ENCODE measurements around the gene SLC6A11.

SLC6A11 gene

DNA sequence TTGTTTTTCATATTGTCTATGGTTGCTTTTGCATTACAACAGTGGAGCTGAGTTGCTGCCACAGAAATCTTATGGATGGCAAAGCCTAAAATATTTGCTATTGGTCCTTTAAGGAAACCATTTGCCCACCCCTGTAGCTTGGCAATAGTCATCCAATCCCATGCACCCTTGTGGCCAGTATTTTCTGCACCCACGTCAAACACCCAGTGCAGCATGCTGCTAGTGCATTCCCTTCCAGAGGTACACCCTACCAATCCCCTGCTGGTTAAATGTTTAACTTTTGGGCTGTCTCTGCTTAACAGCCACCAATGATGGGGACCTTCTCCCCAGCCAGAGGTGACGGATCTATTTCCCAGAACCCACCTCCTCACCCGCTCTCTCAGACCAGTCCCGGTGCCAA, 23.8 kb upstream of the SLC6A11 start:
- no peak for DNase-seq

DNA sequence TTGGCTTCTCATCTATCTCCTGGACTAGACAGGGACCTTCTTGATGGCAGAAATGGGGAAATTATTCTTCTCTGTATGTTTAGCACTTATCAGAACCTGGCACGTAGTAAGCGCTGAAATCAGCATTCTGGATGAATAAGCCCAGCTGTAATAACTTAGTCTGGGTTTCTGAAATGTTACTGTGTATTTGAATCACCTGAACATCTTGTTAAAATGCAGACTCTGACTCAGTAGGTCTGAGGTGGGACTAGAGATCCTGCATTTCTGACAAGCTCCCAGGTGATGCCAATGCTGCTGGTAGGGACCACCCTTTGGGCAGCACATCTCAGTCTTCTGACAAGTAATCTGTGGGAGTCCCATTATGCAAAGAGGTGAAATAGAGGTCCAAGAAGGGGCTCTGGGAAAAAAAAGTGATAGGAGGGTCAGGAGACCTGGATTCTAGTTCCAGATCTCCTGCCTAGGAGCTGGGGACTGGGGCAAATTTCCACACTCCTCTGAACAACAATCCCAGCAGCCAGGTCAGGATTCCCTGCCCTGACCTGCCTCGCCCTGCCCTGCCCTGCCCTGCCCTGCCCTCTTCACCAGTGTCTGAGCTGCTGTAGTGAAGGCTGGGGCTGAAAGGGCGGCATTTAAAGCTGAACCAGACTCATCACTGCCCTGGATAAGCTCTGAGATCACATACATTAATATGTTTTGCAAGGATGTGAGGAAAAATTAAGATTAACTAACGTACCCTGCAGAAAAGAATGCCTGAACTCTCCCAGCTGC, 17.2 kb upstream of the SLC6A11 start:
- no peak for DNase-seq

DNA sequence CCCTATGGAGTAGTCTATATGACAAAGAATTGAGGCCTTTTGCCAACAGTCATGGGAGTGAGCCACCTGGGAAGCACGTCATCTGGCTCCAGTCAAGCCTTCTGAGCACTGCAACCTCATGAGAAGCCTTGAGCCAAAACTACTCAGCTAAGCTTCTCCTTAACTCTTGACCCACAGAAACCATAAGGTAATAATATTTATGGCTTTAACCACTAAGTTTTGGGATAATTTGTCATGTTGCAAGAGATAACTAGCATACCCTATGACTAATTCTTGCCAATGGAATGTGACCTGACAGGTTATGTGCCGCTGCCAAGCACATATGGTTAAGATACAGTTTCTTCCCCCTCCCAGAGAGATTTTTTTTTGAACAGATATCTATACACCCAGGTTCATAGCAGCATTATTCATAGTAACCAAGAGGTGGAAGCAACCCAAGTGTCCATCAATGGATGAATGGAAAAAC, 11.8 kb upstream of the SLC6A11 start:
- no peak for DNase-seq

DNA sequence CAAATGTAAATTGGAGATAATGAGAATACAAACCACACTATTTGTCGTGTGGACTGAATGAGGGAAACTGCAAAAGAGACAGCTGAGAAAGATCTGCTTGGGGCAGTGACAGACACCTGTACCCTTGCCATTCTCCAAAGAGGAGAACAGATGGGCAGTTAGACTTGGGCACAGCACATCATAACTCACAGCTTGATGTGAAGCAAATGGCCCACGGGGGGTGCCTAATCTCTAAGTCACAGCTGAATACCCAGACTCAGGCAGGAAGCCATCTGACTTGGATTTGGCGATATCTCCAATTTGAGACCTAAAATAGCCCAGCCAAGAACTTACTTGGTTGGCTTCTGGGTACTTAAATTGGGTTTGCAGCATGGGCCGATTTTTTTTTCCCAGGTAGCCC, 10.0 kb upstream of the SLC6A11 start:
- no peak for DNase-seq

DNA sequence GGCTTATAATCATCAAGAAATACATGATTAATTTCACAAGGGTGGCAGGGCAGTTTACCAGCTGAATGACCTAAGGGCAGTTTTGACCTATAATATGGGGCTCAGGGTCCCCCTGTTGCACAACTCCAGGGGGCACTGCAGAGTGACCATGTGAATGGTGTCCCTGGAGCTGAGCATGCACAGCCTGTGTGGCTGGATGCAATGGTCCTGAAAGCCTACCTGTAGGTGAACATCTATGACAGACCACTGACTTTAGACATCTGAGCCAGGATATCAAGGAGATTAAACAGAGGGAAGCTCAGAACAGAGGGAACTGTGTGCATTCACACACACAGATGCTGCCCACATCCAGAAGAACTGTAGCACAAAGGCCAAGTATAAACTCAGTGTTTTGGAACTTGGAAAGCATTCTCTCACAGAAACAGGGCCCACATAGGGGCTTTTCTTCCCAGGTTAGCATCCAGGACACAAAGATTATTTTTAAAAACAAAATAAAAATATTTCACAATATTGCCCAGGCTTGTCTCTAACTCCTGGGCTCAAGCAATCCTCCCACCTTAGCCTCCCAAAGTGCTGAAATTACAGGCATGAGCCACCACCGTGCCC, 7.8 kb upstream of the SLC6A11 start:
- no peak for DNase-seq

DNA sequence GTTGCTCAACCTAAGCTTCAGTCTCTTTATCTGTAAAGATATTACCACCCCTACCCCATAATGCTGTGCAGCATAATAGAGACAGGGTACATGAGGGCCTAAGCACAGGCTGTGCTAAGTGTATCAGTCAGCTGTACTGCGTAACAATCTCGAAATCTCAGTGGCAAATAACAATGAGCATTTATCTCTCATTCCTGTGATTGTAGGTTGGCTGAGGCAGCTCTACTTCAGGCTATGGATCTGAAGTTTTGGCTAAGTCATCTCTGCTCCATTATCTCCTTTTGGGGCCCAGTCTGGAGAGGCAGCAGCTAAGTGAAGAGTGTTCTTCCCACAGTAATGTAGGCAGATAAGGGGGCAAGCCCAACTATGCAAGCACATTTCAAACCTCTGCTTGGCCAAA, 7.1 kb upstream of the SLC6A11 start:
- DNase-seq: no peak

DNA sequence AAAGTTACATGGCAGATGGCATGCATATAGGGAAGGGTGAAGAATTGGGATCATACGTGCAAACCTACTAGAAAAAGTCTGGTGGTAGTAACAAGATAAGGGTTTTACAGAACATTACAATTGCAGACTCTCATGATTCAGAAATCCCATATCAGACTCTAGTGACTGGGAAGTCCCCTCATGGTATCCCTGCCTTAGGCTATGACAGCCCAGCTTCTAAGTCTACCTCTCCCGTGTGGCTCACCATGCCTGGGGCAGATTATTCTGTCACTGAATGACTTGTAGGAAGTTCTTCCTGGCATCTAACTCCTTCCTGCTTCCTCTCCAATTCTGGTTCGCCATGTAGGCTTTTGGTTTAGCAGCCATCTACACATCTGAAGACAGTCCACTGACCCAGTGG, 5.7 kb upstream of the SLC6A11 start:
- DNase-seq: no peak

DNA sequence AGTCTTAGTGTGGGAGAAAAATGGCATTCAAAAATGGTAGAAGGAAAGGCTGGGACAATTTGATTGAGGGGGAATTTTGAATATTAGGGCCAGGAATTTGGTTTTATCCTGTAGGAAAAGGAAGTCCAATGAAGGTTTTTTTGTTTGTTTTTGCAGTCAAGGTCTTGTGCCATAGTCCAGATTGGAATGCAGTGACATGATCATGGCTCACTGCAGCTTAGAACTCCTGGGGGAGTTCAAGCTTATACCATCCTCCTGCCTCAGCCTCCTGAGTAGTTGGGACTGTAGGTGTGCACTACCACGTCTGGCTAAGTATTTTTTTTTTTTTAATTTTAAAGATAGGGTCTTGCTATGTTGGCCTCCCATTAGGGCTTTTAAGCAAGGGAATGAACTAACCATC, 2.6 kb upstream of the SLC6A11 start:
- no peak for DNase-seq

DNA sequence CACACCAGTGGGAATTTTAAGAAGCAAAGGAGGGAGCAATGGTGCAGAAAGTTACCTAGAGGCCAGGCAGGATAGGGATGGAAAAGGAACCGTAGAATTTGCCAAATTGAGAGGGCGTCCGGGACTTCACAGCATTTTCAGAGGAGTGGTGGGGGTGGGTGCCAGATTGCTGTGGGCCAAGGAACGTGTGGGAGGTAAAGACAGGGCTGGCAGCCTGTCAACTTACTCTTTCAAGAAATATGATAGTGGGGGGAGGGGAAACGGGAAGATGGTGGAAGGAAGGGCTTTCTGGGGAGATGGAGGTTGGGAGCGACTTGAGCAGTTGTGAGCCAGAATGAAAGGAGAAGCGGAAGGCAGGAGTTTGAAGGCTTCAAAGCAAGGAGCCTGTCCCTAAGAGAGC, 1.4 kb upstream of the SLC6A11 start:
- DNase-seq: no peak

DNA sequence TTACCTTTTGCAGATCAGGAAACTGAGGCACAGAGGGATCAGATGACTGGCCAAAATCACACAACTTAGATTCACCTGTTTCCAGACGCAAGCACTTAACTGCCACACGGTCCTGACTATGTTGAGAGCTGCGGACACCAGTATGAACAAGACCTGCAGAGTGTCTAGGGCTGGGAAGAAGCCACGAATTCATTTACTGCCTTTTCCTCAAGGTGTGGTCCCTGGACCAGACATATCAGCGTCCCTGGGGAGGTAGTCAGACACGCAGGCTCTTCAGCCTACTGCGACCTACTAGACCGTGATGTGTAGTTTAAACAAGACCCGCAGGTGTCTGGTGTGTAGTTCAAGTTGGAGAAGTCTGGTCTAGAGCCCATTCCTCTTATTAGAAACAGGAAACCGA, 541 bp upstream of the SLC6A11 start:
- DNase-seq: no peak

DNA sequence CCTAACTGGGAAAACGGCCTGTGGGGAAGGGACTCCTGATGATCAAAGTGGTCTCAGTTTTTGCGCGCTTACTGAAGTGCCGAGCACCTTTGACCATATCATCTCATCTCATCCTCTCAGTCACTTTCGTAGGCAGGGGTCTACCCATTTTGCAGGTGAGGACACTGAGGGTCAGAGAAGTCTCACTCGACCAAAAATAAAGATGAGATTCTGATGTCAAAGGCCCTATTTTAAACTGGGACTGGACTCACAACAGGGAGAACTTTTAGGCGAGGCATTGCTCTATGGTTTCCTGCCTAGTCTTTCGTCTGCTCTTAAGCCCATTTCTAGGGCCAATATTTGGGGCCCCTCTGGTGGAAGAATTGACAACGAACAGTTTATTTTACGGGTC, 830 bp downstream of the SLC6A11 start:
- no peak for DNase-seq

DNA sequence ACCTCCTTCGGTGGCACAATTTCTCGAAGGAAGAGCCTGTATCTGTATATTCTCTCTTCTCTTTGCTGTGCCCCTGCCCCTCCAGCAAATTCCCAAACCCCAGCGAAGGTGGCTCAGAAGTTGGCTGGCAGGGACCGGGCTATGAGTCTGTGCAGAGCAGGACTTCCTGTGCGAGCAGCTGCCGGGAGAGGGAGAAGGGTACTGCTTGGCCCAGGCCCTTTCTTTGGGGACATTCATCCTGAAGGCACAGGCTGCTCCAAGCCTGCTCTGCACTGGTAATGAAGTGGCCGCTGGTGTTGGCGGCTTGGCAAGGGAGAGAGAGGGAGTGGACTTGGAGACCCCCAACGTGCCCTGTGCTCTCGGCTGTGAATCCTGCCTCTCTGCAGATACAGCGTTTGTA, 1.5 kb downstream of the SLC6A11 start:
- DNase-seq: no peak

DNA sequence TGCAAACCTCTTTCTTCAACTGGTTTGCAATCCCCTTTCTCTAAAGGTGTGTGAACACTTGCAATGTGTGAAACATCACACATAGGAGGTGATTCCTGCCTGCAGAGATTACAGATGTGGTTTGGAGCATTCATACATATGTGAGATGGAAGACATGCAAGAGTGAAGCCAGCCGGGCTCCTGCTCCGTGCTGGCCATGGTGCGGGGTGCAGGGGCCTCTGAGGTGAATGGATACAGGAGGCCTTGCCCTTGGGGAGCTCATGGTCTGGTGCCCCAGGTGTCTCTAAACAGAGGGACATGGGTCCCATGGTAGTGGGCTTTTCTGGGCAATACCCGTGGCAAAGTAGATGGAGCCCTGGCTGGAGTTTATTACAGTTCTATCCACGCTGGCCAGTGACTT, 6.0 kb downstream of the SLC6A11 start:
- DNase-seq: no peak

DNA sequence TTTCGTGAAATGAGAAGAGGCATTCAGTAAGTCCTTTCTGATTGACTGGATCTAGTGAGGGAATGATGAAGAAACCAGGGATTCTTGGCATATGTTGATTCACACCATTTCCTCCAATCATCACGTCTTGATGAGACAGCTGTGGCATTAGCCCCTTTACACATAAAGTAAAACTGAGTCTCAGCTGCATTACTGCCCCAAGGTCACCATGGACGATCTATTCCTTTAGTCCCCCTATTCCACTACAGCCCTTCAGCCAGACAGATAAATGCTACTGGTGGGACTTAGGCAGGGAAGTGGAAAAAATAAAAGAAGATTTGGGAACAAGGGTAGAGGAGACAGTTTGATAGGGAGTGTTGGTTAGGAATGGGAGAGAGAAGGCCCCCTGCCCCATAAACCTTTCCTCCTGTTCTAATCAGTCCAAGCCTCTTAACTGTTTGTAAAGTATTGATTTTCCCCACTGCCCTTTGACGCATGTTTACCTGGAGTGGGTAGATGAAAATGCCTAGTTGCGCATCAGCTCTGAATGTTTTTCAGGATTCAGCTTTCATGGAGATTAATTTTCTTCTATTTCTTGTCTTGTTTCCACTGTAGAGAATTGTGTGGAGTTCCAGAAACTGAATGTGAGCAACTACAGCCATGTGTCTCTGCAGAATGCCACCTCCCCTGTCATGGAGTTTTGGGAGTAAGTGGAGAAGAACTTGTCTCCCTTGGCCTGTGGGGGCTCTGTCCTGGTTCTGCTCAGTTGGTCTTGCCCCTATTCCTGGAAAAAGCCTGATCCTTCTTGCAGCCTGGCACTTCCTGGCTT, 6.9 kb downstream of the SLC6A11 start:
- DNase-seq: no peak

DNA sequence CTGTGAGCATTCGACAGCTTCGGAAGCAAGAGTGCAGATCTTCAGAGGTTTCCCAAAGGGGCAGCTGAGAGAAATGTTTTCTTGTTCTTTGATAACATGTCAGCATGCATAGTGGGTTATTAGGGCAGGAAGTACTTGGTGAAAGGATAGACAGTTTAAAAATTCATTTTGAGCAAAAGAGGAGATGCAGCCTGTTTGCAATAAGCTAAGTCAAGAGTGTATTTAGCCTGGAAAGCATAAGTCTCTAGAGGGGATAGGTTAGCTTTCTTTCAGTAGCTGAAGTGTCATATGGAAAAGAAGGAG, 7.4 kb downstream of the SLC6A11 start:
- DNase-seq: no peak

DNA sequence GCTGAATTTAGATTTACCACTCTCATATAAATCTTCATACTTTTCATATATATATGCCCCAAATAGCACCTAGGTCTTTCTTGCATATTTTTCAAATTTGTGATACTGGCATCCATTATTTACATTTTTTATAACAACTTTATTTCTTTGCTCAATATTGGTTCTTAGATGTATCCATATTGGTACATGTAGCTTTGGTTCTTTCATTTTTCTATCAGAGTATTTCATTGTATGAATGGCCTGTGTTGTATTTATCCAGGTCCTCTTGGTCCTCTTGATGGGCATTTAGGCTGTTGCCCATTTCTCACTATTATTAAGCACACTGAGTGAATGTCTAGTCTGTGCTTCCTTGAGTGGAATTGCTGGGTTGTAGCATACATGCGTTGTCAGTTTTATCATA, 8.4 kb downstream of the SLC6A11 start:
- no peak for DNase-seq

DNA sequence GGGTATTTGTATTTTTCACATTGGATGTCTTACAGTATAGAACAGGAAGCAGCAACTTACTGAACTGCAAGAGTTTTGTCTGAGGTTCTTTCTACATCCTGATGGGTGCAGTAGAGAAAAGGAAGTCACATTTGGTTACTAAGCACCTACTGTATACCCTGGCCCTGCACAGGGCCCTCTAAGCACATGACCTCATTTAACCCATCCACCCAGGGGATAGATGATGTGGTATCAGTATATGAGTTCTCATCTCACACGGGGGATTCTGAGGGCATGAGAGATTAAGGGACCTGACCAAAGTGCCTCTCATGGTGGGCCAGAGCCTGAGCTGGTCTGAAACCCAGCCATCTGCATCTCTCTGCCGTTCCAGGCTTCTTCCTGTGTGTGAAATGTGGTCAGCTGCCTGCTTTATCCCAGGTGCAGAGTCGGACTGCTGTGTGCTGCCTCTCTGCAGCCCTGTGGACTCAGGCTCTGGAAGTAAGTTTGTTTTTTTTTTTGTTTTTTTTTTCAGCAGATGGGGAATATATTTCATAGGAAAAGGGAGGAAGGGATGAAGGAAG, 17.9 kb downstream of the SLC6A11 start:
- DNase-seq: peak; percentile 48

DNA sequence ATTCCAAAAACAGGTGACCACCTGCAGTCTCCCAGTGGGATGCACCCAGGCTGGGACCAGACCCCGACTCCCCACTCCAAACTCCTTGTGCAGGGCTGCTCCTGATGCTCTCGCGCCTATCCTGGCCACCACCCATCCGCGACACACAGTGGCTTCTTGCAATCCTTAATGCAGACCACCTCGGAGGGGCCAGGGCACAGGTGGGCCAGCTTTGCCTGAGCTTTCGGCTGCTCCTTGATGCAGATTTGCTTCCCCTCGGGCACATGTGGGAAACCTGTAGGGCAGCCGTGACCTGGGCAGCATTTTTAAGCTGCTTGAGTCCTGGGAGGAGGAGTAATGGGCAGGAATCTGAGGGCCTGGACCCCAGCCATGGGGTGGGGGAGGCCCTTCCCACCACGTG, 18.9 kb downstream of the SLC6A11 start:
- no peak for DNase-seq

DNA sequence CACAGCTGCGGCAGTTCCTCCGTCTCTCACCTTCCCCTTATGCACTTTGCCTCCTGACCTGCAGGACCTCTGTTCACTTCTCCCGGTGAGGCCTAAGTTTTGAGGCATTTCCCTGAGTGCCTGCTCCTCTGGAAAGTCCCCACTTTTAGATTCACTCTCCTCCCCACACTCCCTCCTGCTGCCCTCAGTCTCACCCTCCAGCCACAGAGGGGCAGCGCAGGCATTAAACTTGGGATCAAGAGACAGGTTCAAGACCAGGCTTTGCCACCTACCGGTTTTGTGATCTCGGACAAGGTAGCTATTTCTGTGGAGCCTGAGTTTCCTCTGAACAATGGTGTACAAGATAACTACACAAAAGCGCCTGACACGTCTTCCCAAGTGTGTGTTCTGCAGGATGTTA, 19.4 kb downstream of the SLC6A11 start:
- DNase-seq: peak; percentile 15

DNA sequence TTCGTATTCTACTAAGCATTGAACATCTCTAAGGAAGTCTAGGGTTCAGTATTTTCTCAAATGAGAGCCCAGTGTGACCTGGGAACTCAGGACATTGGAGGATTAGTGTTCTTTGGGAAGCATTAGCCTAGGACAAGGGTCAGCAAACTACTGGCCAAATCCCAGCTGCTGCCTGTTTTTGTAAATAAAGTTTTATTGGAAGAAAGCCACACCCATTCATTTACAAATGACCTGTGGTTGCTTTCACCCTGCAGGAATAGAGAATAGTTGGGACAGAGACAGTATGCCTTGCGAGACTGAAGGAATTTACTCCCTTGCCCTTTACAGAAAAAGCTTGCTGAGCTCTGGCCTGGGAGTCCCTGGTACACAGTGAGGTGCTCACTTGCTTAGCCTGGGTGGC, 20.6 kb downstream of the SLC6A11 start:
- no peak for DNase-seq

DNA sequence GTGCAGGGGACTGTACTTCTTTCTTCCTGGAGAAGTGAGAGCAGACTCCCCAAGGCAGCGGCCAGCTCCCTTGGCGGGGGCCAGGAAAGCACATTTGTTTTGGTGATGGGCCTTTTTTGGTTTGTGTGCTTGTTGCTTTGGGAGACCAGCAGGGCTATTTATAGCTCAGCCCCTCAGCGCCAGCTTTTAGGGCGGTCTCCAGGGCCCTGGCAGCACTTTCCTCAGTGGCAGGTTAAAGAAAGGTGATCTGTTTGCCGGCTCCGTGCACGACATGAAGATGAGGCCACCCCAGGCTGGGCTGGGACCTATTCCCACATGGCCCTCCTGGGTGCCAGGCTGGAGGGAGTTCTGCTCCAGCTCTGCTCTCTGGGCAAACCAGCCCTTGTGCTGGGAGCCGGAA, 21.8 kb downstream of the SLC6A11 start:
- DNase-seq: no peak

DNA sequence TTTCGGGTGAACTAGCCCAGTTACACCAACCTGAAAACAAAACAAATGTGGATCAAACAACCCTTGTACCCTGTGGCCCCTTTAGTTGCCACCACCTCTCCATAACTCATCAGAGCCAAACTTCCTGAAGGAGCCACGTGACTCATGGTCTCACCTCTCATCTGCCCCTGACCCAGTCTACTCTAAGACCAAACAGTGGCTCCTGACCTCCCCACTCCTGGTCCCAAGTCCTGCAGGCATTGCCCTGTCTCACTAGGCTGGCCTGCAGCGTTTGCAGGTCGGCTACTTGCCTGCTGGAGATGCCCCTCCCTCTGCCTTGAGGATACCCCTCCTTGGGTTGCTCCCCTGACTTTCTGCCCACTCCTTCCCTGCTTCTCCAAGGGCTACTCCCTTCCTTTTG, 23.1 kb downstream of the SLC6A11 start:
- no peak for DNase-seq

DNA sequence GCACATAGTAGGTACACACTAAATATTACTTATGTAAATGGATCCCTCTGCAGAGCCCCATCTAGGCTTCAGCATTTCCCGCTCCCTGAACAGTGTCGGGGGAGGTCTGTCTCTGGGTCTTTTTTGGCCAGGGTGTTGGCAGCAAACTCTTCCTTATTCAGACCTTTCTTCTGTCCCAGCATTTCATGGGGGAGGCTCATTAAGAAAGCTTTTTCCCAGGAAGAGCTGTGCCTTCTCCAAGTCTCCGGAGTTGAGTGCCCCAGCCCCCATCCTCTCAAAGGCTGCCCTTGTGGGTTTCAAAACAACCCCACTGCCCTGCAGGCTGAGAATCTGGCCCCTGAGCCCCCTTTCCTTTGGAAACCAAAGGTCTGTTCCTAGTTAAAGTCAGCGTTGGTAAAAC, 25.1 kb downstream of the SLC6A11 start:
- no peak for DNase-seq

DNA sequence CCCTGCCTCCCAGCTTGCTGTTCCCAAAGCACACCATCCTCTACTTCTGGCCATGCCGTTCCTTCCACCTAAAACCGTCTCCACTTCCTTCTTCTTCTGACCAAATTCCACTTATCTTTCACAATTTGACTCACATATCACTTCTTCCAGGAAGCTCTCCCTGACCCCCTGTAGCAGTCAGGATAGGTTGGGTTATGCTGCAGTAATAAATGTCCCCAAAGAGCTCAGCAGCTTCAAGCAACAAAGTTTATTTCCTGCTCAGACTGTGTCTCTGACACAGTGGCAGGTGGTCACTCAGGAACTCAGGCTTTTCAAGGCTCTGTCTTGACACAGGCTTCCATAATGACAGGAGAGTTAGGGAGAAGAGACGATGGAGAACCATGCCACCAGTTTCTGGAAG, 27.4 kb downstream of the SLC6A11 start:
- DNase-seq: no peak
